ENCODE measurements around the gene GSS. TPM values are rescaled to one million over a fixed set of nuclear protein-coding genes. Genes with fewer than 3 reads are reported as not detected.
A peak's percentile ranks its signal among the peaks of the same experiment; 100 is the strongest.

GSS gene
- total RNA-seq, 4 donors from 2014 or later, result 14.1 to 33.0 (median 23.8) TPM

- Histone ChIP-seq H3K9me3 (no peaks in the 10 kb centered on the region), H3K4me3 (no peak overlapping the region), H3K36me3 (peaks cover 0 to 12% of the 10 kb centered on the region in 2 donors), H3K27ac (peak overlapping the region; percentile 75 to 88 (median 79)), H3K4me1 (peaks cover 50 to 57% of the 10 kb centered on the region in 2 donors), H3K27me3 (no peaks in the 10 kb centered on the region)
- in situ Hi-C loops (cut with MboI; ENCODE audit: low sequenced_read_pairs in 4 of 4) (no loop called here), intact Hi-C loops (cut with DNase I; ENCODE audit: low total_unique reads) (no loop called here)
- no peak for DNase-seq
- ATAC-seq, result no peak
- TF ChIP-seq POLR2A (IDR thresholded peaks at IDR 0.05), result no peak
- TF ChIP-seq, protein P1, sequence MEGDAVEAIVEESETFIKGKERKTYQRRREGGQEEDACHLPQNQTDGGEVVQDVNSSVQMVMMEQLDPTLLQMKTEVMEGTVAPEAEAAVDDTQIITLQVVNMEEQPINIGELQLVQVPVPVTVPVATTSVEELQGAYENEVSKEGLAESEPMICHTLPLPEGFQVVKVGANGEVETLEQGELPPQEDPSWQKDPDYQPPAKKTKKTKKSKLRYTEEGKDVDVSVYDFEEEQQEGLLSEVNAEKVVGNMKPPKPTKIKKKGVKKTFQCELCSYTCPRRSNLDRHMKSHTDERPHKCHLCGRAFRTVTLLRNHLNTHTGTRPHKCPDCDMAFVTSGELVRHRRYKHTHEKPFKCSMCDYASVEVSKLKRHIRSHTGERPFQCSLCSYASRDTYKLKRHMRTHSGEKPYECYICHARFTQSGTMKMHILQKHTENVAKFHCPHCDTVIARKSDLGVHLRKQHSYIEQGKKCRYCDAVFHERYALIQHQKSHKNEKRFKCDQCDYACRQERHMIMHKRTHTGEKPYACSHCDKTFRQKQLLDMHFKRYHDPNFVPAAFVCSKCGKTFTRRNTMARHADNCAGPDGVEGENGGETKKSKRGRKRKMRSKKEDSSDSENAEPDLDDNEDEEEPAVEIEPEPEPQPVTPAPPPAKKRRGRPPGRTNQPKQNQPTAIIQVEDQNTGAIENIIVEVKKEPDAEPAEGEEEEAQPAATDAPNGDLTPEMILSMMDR (IDR thresholded peaks at IDR 0.05 in 4 of 5, conservative IDR thresholded peaks at IDR 0.05 in 1 of 5), result no peak
Measured at GRCh38 chr20:34942301-34942700, 13.3 kb downstream of the GSS start.

DNA sequence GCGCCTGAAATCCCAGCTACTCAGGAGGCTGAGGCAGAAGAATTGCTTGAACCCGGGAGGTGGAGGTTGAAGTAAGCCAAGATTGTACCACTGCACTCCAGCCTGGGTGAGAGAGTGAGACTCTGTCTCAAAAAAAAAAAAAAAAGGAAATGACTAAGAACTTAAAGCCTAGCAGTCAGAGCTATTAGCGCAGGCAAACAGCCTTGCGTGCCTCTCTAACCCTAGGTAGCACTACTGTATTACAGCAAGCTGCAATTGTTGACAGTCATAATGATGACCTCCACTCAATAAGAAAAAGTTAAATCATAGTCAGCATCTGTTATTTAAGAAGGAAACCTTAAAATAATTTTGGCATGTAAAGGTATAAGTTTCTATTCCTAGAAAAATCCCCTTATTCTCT lies 14.4 kb downstream of the GSS start:
- in situ Hi-C loops (cut with MboI; ENCODE audit: low sequenced_read_pairs in 4 of 4), result no loop called here
- H3K4me3 ChIP-seq, result no peak overlapping the region
- H3K4me1 ChIP-seq, result peaks cover 53% of the 10 kb centered on the region in 2 donors
- no peaks in the 10 kb centered on the region for H3K9me3 ChIP-seq
- ATAC-seq, result no peak
- TF ChIP-seq, protein P1 (IDR thresholded peaks at IDR 0.05 in 4 of 5, conservative IDR thresholded peaks at IDR 0.05 in 1 of 5), result no peak
- TF ChIP-seq POLR2A (IDR thresholded peaks at IDR 0.05), result no peak
- no peaks in the 10 kb centered on the region for H3K27me3 ChIP-seq
- DNase-seq, result no peak
- intact Hi-C loops (cut with DNase I; ENCODE audit: low total_unique reads), result no loop called here
- H3K27ac ChIP-seq, result peak overlapping the region; percentile 75 to 88 (median 79)
- H3K36me3 ChIP-seq, result peaks cover 0 to 12% of the 10 kb centered on the region in 2 donors

- no peaks in the 10 kb centered on the region for H3K27me3 ChIP-seq
- intact Hi-C loops (cut with DNase I; ENCODE audit: low total_unique reads), result no loop called here
- in situ Hi-C loops (cut with MboI; ENCODE audit: low sequenced_read_pairs in 4 of 4), result no loop called here
- H3K4me3 ChIP-seq, result no peak overlapping the region
- peaks cover 48 to 49% of the 10 kb centered on the region in 2 donors for H3K4me1 ChIP-seq
- ATAC-seq, result peak; percentile 84 to 92
- H3K36me3 ChIP-seq, result peaks cover 0 to 18% of the 10 kb centered on the region in 2 donors
- DNase-seq, result peak; percentile 74 to 84
- peak overlapping the region; percentile 75 to 88 (median 79) for H3K27ac ChIP-seq
- no peaks in the 10 kb centered on the region for H3K9me3 ChIP-seq
- TF ChIP-seq POLR2A (IDR thresholded peaks at IDR 0.05), result peak in 1 of 2 donors; percentile 29
- TF ChIP-seq, protein P1 (IDR thresholded peaks at IDR 0.05 in 4 of 5, conservative IDR thresholded peaks at IDR 0.05 in 1 of 5), result no peak
Measured at GRCh38 chr20:34940081-34940481, 15.5 kb downstream of the GSS start.

DNA sequence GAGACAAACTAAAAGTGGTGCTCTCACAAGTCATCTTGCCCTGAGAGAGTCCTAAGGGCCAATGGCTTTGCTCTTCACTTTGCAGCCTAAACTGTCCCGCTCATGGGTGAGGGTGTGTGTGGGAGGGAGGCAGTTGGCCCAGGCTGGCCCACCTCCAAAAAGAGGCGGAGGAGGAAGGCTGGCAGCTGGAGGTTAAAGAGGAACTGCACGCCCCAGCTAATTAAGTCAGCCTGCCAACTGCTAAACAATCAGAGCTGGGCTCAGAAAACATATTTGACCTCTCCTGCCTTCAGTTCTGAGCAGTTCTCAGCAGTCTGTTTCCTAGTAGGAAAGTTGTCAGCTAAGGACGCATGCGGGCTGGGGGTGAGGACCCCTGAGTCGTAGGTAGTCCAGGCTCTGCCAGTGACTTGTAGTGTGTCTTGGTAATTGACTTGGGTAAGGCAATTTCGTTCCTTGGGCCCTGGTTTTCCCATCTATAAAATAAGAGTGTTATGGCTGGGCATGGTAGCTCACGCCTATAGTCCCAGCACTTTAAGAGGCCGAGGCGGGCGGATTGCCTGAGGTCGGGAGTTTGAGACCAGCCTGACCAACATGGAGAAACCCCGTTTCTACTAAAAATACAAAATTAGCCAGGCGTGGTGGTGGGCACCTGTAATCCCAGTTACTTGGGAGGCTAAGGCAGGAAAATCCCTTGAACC lies 17.0 kb downstream of the GSS start:
- H3K9me3 ChIP-seq, result no peaks in the 10 kb centered on the region
- H3K27me3 ChIP-seq, result no peaks in the 10 kb centered on the region
- DNase-seq (peak; percentile 40 to 57), ATAC-seq (peak; percentile 6 to 35)
- peak overlapping the region; percentile 75 to 88 (median 79) for H3K27ac ChIP-seq
- no peak for TF ChIP-seq POLR2A (IDR thresholded peaks at IDR 0.05)
- TF ChIP-seq, protein P1 (IDR thresholded peaks at IDR 0.05 in 4 of 5, conservative IDR thresholded peaks at IDR 0.05 in 1 of 5), result no peak
- in situ Hi-C loops (cut with MboI; ENCODE audit: low sequenced_read_pairs in 4 of 4), result no loop called here
- intact Hi-C loops (cut with DNase I; ENCODE audit: low total_unique reads), result no loop called here
- peaks cover 0 to 22% of the 10 kb centered on the region in 2 donors for H3K36me3 ChIP-seq
- H3K4me3 ChIP-seq, result no peak overlapping the region
- H3K4me1 ChIP-seq, result peaks cover 41 to 49% of the 10 kb centered on the region in 2 donors
